Stimulated activated CD4-positive, alpha-beta T cell treated with anti-CD3 and anti-CD28 coated beads, Interleukin-1b, Interleukin-23, amount 100 ng/mL, for 1 hour (primary cell): ENCODE data around the gene NNAT.
"Not testable (repeated sequence)": the region's sequence is repeated elsewhere in the genome, so short reads cannot be mapped to it uniquely, and the experiment has no call there.

Source experiments
- DNase-seq, 2 donors: peaks; one replicate each; pipeline ENCODE4 v3.0.0-alpha.2; 2020; ENCODE audit warnings: low read depth in 2 of 2

The NNAT gene, protein sequence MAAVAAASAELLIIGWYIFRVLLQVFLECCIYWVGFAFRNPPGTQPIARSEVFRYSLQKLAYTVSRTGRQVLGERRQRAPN

DNA sequence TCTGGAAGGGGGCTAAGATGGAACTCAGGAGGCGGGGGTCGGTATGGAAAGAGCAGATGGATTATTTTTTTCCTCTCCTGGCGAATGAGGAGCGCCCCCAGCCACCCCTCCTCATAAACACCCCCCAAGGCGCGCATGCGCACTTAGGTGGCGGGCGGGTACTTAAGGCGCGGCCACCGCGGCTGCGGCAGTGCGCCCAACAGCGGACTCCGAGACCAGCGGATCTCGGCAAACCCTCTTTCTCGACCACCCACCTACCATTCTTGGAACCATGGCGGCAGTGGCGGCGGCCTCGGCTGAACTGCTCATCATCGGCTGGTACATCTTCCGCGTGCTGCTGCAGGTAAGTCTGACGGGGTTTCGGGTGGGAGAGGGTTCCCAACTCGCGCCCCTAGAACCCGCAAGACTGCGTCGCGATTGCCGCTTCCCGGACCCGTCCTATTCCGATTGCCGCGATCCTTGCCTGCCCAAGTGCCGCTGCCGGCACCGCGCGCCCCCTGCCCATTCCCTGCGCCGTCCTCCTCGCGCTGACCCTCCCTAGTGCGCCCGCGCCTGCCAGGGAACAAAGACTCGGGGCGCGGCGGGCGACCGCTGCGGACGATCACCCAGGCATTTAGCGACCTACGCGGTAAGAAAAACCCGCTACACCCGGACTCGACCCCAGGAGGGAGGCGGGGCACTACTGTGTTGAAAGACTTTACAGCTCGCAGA lies at the start of gene NNAT:
TSS of gene NNAT (plus strand) at position 190 of the 711 bp plus-strand sequence. CDS start at position 272, 82 bp downstream.
- no peak for DNase-seq

DNA sequence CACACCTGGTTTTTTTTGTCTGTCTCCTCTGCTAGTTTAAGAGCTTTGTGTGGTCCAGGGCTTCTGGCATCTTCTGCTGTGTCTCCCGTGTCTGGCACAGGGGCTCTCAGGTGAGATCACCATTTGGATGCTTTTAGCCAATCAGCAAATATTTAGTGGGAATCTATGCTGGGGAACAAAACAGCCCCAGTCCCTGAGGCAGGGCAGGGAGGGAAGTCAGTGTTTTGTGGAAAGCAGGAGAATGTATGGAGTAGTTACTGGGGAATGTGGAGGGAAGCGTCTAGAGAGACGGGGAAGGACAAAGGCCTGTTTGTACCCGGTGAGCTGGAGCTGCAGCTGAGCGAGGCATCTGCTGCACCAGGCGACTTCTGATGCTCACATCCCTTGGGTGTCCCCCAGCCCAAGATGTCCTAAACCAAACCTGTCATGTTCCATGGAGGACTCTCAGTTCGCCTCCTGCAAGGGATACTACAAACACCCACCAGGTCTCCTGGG lies 49.3 kb upstream of the NNAT start:
- no peak for DNase-seq

DNA sequence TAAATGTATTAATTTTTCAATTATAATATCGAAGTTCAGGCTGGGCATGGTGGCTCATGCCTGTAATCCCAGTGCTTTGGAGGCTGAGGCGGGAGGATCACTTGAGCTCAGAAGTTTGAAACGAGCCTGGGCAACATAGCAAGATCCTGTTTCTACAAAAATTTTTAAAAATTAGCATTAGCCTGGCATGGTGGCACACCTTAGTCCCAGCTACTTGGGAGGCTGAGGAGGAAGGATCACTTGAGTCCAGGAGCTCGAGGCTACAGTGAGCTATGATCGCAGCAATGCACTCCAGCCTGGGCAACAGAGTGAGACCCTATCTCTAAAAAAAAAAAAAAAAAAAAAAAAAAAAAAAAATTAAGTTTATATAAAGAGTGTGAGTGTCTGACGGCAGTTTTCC lies 48.6 kb upstream of the NNAT start:
- not testable (repeated sequence) for DNase-seq

DNA sequence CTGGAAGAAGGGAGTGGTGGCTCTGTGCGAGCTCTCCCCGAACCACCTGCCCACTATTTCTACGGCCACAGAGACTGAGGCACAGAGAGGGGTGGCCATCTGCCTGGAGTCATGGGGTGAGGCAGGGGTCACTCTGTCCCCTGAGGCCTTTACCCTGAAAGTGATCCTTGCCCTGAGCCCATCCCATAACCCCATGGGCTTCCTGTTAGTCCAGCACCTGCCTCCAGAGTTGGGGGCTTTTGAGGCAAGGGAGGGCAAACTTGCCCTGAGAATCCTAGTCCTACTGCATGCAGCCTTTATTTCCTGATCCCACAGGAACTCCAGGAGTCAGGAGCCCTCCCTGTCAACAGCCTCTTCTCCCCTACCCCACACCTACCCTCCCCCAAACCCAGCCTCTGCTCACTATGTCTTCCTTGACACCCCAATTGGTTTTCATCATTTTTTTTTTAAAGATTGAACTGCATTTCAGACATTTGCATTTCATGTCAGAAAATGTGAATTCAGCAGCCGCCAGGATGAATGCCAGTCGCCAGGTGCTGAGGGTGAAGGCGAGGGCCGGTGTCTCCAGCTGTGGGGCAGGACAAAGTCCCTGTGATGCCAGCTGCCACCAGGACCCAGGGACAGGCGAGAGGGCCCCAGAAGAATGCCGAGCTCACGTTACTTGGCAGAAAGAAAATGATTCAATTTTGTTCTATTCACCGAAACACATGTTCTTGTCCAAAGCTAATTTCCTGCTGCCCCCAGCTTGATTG lies 47.6 kb upstream of the NNAT start:
- DNase-seq = no peak

DNA sequence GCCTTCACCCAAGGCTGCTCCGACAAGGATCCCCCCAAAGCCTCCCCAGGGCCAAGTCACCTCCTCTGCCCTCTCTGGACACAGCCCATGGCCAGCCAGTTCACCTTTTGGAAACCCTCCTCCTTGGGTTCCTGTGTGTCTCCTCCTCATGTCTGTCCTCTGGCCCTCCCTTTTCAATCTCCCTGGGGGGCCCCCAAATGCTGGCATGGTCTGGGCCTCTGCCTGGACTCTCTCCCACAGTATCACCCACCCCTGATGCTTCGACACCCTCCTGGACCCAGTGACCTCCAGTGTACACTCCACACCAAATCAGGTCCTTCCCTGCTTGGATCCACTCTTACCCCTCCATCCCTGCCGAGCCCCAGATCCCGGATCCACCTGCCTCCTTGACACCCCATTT lies 46.7 kb upstream of the NNAT start:
- no peak for DNase-seq

DNA sequence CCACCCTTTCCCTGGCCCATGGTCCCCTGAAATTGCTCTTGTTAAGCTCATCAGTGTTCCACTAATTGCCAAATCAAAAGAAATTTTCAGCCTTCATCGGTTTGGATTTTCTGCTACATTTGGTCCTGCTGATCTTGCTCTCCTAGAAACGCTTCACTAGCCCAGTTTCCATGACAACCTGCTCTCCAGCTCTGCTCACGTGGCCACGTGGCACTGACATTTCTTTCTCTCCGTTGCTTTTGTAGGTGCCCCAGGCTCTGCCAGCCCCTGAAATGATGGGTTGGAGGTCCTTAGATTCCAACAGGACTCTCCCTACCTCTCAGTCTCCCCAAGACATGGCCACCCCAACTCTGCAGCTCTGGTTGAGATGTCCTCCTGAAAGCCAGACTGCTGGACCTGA lies 45.8 kb upstream of the NNAT start:
- DNase-seq = no peak

DNA sequence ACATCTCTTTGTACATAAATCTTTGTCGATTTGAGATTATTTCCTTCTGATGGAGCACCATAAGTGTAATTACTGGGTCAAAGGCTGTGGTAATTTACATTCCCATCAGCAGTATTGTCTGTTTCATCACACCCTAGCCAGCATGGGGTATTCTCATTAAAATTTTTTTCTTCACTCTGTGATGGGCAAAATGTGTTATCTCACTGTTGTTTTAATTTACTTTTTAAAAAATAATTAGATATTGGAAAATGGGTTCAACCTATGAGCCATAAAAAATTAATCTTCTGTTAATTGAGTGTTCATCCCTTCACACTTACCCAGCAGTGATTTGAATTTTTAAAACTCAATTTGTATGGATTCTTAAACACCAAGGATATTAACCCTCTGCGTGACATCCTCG lies 44.0 kb upstream of the NNAT start:
- no peak for DNase-seq

DNA sequence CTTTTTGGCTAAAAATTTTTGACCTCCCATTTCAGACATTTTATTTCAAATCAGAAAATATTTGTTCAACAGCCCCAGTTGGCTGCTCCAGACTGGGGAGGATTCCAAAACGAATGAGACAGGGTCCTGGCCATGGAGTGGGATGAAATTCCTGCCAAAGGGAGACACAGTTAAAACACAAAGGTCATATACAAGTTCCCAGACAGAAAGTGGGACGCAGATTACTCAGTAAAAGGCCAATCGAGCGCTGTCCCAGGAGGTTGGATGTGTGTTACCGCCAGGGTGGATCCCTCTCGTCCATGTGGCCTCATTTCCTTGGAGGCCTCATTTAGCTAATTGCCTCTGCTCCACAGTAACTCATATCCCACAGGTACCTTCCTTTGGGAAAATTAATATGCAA lies 41.8 kb upstream of the NNAT start:
- DNase-seq = no peak

DNA sequence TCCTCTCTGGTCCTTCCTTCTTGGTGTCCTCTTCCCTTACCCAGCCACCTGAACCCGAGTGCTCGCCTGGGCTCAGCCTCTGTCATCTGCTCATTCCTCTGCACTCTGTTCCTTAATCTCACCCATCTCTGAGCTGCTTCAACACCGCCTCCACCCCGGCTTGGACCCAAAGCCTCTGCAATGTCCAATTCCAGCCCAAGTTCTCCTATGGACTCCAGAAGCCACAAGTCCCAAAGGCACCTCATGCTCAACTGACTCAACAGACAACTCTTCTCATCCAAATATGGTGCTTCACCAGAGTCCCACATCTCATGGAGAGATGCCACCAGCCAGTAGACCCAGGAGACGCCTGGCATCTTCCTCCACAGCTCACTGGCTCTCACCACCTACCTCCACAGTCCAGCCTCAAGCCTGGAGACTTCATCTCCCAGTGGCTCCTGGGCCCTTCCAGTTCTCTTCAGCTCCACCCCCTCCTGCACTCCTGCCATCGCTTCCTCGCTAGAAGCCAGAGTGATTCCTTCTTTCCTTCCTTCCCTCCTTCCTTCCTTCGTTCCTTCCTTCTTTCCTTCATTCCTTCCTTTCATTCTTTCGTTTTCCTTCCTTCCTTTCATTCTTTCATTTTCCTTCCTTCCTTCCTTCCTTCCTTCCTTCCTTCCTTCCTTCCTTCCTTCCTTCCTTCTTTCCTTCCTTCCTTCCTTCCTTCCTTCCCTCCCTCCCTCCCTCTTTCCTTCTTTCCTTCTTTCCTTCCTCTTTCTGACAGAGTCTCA lies 40.9 kb upstream of the NNAT start:
- no peak for DNase-seq

DNA sequence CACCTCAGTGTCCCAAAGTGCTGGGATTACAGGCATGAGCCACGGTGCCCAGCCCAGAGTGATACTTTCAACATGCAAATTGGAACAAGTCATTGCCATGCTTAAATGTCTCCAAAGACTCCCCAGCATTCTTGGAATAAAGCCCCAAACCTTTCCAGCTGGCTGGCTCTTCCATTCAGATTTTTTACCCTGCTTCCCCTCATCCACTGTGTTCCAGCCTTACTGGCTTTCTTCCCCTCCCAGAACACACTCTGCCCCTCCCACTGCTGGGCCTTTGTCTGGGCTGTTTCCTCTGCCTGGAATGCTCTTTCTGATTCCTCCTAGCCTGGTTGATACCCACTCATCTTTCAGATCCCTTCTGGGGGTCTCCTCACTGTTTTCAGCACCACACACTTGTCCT lies 40.1 kb upstream of the NNAT start:
- no peak for DNase-seq

DNA sequence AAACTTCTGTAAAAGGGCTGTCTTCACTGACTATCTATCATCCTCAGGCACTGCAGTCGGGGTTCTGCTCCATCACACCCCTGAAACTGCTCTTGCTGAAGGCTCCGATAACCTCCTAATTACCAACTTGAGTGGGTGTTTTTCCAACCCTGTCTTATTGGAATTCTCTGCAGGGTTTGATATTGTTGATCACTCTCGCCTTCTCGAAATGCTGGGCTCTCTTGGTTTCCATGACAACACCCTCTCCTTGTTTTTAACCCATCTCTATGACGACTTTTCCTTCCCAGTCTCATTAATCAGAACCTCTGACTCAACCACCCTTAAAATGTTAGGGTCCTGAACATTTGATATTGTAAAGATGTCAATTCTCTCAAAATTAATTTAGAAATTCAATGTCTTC lies 39.4 kb upstream of the NNAT start:
- DNase-seq = no peak

DNA sequence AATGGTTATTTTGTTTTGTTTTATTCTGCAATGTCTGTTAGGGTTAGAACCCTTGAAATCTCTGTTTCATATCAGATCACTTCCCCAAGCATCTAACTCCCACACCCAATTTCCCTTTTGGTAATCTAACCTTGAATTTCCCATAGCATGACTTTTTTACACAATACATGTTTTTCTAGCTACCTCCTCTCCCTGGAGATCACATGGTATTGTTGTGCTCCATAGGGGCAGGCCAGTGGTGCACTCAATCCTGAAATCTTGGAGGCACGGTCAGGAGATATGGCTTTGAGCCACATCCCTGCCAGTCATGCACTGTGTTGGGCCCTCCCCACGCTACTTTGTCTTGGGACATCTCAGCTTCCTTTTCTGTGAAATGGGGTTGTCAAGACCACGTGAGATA lies 36.7 kb upstream of the NNAT start:
- DNase-seq = no peak

DNA sequence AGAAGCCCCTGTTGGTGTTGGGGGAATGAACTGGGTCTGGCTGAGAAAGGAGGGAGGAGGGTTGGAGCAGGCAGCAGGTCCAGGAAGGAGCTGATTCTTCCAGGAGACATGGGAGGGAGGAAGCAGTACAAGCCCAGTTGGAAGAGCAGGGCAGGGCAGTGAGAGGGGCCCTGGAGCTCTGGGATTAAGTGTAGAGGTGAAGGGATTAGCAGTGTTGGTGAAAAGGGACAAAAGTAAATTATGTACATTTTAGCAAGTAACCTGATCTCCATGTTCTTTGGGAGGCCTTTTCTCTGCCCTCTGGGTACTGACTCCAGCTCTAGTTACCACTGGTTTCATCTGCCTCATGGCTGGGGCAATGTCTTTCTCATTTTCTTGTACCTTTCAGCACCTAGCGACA lies 34.8 kb upstream of the NNAT start:
- DNase-seq = not testable (repeated sequence)

DNA sequence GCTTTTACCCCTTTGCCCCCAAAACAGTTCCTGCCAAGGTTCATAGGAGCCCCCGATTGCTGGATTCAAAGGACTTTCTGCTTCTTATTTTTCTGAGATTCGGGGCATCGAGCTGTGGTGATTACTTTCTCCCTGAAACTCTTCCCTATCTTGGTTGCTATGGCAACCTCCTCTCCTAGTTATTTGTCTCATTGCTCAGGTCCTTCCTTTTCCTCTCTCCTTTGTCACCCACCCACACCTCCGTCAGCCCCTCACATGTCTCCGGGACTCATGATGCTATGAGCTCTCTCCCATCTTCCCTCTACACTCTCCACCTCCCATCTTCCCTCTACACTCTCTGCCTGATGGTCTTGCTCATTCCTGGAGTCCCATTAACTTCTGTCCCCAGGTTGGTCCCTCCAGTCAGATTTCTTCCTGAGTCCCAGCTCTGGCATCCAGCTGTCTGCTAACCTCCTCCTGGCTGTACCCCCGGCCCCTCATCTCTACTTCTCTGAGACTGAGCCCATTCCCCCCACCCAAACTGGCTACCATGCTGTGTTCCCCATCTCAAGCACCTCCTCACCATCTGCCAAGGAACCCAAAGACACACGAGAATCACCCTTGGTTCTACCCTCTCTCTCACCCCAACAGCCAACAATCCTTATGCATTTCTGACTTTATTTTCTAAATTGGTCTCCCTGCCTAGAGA lies 30.2 kb upstream of the NNAT start:
- no peak for DNase-seq

DNA sequence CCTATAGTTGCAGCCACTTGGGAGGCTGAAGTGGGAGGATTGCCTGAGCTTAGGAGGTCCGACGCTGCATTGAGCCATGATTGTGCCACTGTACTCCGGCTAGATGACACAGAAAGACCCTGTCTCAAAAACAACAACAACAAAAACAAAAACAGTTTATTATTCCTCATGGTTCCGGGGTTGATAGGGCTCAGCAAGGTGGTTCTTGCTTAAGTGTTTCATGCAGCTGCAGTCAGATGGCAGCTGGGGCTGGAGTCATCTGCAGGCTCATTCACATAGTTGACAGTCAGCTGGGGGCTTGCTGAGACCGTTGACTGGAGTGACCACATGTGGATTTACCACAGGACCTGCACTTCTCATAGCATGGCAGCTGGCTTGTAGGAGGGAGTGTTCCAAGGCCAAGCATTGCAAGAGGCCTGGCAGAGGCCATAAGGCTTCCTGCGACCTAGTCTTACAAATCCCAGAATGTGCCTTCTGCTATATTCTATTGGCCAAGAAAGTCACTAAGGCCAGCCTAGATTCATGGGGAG lies 28.9 kb upstream of the NNAT start:
- DNase-seq = no peak

DNA sequence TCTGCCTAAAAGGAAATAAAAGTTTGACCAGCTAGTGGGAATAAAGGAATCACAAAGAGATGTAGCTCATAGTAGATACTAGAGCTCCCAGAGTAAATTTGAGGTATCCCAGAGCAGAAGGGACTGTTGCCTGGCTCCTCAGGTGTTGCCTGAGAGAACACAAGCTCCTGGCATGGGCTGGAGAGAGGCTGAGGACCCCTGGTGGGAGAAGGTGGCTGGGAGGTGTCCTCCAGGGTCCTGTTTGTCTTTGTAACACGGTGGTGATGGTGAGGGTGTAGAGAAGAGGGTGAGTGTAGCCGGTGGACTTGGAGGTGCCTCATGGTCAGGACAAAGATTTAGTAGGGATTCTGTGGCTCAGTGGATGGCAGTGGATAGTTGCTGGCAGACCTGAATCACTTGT lies 28.1 kb upstream of the NNAT start:
- no peak for DNase-seq

DNA sequence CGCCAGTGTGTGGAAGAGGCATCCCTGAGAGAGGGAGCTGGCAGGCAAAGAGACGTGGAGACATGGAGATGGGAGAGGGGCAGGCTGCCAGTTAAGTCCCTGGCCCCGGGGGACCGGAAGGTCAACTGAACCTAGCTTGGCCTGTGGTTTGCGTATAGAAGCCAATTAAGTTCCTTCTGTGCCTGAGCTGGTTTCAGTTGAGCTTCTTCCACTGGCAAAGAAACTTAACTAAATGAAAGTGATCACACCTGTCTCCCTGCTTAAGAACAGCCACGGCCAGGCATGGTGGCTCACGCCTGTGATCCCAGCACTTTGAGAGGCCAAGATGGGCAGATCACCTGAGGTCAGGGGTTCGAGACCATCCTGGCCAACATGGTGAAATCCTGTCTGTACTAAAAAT lies 26.7 kb upstream of the NNAT start:
- no peak for DNase-seq

DNA sequence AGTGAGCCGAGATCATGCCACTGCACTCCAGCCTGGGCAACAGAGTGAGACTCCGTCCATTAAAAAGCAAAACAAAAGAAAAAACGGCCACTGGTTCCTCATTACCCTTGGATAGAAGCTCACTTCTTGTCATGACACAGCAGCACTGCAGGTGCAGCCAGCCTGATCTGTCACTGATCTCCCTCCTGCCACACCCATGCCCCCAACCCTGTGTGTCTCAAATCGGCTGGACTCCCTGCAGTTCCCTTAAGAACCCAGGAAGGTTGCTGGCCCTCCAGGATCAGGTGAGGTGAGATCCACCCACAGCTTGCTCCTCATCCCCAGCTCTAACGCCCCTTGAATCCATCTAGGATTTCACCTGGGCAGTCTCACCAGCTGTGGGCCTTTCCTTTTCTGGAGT lies 26.3 kb upstream of the NNAT start:
- no peak for DNase-seq

DNA sequence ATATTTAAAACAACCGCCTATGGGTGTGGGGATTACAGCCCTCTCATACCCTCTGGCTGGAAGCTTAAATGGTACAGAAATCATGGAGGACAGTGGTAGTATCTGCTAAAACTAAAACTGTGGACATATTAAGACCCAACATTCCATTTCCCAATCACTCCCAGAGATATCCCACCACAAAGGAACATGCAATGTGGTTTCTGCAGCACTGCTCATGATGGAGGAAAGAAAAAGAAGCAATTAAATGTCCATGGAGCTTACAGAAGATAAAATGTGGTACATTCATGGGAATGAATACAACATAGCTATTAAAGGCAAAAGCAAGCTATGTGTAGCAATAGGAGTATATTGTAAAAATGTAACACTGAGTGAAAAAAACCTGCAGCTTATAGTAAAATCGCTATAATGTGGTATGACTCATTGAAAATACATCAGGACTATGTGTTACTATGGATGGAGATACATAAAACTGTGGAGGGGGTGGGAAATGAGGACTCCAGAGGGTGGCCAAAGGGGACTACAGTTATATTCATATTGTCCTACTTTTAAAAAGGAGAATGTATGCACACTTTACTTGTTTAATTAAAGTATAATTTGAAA lies 22.9 kb upstream of the NNAT start:
- DNase-seq = no peak

DNA sequence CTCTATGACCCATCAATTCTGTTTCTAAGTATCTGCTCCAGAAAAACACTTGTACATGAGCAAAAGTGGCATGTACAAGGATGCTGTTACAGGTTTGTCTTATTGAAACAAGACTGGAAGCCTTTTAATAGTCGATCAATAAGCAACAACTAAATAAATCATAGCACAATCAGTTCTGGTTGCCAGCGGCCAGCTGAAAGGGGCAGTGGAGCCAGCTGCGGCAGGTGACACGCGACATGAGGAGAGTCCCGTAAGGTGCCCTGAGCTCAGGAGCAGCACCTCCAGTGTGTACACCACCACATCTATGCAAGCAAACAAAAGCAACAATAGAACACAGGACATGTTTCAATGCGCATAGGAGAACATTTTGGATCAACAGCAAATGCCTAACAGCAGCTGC lies 20.7 kb upstream of the NNAT start:
- DNase-seq = no peak

DNA sequence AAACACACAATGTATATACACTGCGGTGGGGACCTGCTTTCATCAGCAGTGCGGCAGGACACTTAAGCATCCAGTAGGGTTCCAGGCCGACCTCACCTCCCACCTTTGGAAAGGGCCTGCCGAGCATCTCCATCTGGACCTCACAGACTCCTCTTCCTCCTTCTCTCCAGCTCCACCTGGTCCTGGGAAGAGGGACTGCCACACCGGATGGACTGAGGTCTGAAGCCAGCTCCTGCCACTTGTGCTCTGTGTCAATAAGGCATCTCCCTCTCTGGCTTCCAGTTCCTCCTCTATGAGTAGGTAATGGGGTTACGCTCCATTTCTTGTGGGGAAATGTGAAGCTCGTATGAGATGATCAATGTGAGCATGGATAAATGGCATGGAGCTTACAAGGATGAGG lies 19.1 kb upstream of the NNAT start:
- no peak for DNase-seq
